ENCODE measurements around the gene ASB16.
A peak's percentile ranks its signal among the peaks of the same experiment; 100 is the strongest.

Gene ASB16

GRCh38 chr17:44188576-44189403 is 18.3 kb downstream of the ASB16 start:
- H3K4me1 Mint-ChIP-seq (ENCODE audit: low read depth), result peaks cover 25% of the 10 kb centered on the region
- no peak for DNase-seq (ENCODE audit: low spot score)
- H3K4me3 Mint-ChIP-seq, result peak overlapping the region; percentile 99
- H3K9me3 Mint-ChIP-seq, result no peaks in the 10 kb centered on the region
- H3K27me3 Mint-ChIP-seq (ENCODE audit: low read depth), result no peaks in the 10 kb centered on the region
- peak overlapping the region; percentile 26 for H3K27ac Mint-ChIP-seq
- peaks cover 24% of the 10 kb centered on the region for H3K36me3 Mint-ChIP-seq (ENCODE audit: low read depth)

DNA sequence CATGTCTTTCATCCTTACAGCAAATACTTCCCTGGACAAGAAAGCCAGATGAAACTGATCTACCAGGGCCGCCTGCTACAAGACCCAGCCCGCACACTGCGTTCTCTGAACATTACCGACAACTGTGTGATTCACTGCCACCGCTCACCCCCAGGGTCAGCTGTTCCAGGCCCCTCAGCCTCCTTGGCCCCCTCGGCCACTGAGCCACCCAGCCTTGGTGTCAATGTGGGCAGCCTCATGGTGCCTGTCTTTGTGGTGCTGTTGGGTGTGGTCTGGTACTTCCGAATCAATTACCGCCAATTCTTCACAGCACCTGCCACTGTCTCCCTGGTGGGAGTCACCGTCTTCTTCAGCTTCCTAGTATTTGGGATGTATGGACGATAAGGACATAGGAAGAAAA is 20.0 kb downstream of the ASB16 start:
- peak overlapping the region; percentile 75 for H3K27ac Mint-ChIP-seq
- H3K9me3 Mint-ChIP-seq, result no peaks in the 10 kb centered on the region
- DNase-seq (ENCODE audit: low spot score), result no peak
- H3K36me3 Mint-ChIP-seq (ENCODE audit: low read depth), result peaks cover 37% of the 10 kb centered on the region
- H3K4me3 Mint-ChIP-seq, result peak overlapping the region; percentile 12
- no peaks in the 10 kb centered on the region for H3K27me3 Mint-ChIP-seq (ENCODE audit: low read depth)
- H3K4me1 Mint-ChIP-seq (ENCODE audit: low read depth), result peaks cover 18% of the 10 kb centered on the region

DNA sequence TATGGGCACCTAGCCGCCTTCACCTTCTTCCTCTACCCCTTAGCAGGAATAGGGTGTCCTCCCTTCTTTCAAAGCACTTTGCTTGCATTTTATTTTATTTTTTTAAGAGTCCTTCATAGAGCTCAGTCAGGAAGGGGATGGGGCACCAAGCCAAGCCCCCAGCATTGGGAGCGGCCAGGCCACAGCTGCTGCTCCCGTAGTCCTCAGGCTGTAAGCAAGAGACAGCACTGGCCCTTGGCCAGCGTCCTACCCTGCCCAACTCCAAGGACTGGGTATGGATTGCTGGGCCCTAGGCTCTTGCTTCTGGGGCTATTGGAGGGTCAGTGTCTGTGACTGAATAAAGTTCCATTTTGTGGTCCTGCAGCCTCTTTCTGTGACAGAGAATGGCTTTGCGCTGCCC is 20.9 kb downstream of the ASB16 start:
- DNase-seq (ENCODE audit: low spot score), result no peak
- Mint-ChIP-seq H3K27me3 (ENCODE audit: low read depth) (no peaks in the 10 kb centered on the region), H3K4me3 (no peak overlapping the region), H3K4me1 (ENCODE audit: low read depth) (peaks cover 15% of the 10 kb centered on the region), H3K9me3 (no peaks in the 10 kb centered on the region), H3K27ac (no peak overlapping the region), H3K36me3 (ENCODE audit: low read depth) (peaks cover 42% of the 10 kb centered on the region)

GRCh38 chr17:44191941-44192496 is 21.5 kb downstream of the ASB16 start:
- Mint-ChIP-seq H3K9me3 (no peaks in the 10 kb centered on the region), H3K4me1 (ENCODE audit: low read depth) (peaks cover 15% of the 10 kb centered on the region), H3K4me3 (no peak overlapping the region), H3K27ac (no peak overlapping the region), H3K36me3 (ENCODE audit: low read depth) (peaks cover 45% of the 10 kb centered on the region), H3K27me3 (ENCODE audit: low read depth) (no peaks in the 10 kb centered on the region)
- no peak for DNase-seq (ENCODE audit: low spot score)

GRCh38 chr17:44192750-44193149 is 22.2 kb downstream of the ASB16 start:
- DNase-seq (ENCODE audit: low spot score), result no peak
- Mint-ChIP-seq H3K36me3 (ENCODE audit: low read depth) (peaks cover 50% of the 10 kb centered on the region), H3K9me3 (no peaks in the 10 kb centered on the region), H3K4me1 (ENCODE audit: low read depth) (peaks cover 18% of the 10 kb centered on the region), H3K27me3 (ENCODE audit: low read depth) (no peaks in the 10 kb centered on the region), H3K27ac (no peak overlapping the region), H3K4me3 (no peak overlapping the region)

GRCh38 chr17:44193326-44194084 is 23.0 kb downstream of the ASB16 start:
- Mint-ChIP-seq H3K9me3 (no peaks in the 10 kb centered on the region), H3K36me3 (ENCODE audit: low read depth) (peaks cover 57% of the 10 kb centered on the region), H3K27me3 (ENCODE audit: low read depth) (no peaks in the 10 kb centered on the region), H3K27ac (no peak overlapping the region), H3K4me3 (no peak overlapping the region), H3K4me1 (ENCODE audit: low read depth) (peaks cover 16% of the 10 kb centered on the region)
- DNase-seq (ENCODE audit: low spot score), result no peak

DNA sequence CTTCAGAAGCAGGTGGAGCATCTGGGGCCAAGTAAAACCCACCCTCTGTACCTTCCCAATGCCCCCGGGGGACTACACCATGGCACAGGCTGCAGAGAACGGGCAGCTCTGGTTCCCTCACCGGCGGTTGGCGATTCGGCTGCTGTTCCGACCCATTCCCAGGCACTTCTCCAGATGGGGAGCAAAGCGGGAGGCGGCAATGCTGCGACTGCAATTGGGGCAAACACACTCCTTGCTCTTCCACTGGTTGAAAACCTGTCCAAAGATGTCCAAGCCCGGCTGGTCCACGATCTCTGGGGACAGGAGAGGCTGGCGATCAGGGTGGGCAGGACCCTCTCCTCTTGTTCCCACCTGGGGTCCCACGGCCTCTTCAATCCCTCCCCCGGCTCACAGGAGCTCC is 26.6 kb downstream of the ASB16 start:
- Mint-ChIP-seq H3K27ac (no peak overlapping the region), H3K4me1 (ENCODE audit: low read depth) (peaks cover 19% of the 10 kb centered on the region), H3K36me3 (ENCODE audit: low read depth) (peaks cover 39% of the 10 kb centered on the region), H3K9me3 (no peaks in the 10 kb centered on the region), H3K4me3 (peak overlapping the region; percentile 94), H3K27me3 (ENCODE audit: low read depth) (no peaks in the 10 kb centered on the region)
- no peak for DNase-seq (ENCODE audit: low spot score)

DNA sequence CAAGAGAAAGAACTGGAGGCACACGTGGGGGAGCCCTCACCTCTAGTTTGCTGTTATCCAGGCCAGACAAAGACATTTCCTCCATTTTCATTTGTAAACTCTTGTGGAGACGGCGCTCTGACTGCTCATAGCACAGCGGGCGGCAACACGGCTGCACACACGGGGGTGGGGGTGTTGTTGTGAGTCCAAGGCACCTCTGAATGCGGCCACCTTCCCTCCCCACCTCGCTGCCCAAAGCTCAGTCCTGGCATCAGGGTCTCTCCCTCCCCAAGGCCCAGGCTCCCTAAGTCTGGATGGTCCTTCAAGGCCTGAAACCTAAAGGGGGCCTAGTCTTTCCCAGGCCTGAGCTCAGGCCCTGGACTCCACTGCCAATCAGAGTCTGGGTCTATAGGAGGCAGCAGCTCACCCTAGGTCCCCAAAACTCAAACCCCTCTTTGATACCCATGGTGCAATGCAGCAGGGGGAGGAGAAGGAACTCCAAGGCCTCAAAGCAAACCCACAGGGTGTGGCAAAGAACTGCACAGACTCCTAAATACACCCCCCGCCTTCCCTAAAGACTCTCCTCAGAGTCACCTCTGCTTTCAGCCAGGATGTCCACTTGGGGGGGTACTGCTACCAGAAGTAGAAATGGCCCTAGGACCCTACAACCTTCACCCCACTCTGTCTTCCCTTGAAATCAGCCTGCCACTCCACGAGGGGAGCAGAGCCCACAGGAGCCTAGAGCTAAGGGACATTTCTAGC is 27.6 kb downstream of the ASB16 start:
- DNase-seq (ENCODE audit: low spot score), result peak; percentile 42
- Mint-ChIP-seq H3K36me3 (ENCODE audit: low read depth) (peaks cover 39% of the 10 kb centered on the region), H3K27me3 (ENCODE audit: low read depth) (no peaks in the 10 kb centered on the region), H3K27ac (peak overlapping the region; percentile 95), H3K4me1 (ENCODE audit: low read depth) (peaks cover 24% of the 10 kb centered on the region), H3K9me3 (no peaks in the 10 kb centered on the region), H3K4me3 (peak overlapping the region; percentile 94)

- Mint-ChIP-seq H3K9me3 (no peaks in the 10 kb centered on the region), H3K36me3 (ENCODE audit: low read depth) (peaks cover 39% of the 10 kb centered on the region), H3K4me3 (peak overlapping the region; percentile 94), H3K4me1 (ENCODE audit: low read depth) (peaks cover 32% of the 10 kb centered on the region), H3K27me3 (ENCODE audit: low read depth) (no peaks in the 10 kb centered on the region), H3K27ac (peak overlapping the region; percentile 95)
- DNase-seq (ENCODE audit: low spot score), result peak; percentile 56
These were observed 28.4 kb downstream of the ASB16 start for GRCh38 chr17:44198721-44199552.

DNA sequence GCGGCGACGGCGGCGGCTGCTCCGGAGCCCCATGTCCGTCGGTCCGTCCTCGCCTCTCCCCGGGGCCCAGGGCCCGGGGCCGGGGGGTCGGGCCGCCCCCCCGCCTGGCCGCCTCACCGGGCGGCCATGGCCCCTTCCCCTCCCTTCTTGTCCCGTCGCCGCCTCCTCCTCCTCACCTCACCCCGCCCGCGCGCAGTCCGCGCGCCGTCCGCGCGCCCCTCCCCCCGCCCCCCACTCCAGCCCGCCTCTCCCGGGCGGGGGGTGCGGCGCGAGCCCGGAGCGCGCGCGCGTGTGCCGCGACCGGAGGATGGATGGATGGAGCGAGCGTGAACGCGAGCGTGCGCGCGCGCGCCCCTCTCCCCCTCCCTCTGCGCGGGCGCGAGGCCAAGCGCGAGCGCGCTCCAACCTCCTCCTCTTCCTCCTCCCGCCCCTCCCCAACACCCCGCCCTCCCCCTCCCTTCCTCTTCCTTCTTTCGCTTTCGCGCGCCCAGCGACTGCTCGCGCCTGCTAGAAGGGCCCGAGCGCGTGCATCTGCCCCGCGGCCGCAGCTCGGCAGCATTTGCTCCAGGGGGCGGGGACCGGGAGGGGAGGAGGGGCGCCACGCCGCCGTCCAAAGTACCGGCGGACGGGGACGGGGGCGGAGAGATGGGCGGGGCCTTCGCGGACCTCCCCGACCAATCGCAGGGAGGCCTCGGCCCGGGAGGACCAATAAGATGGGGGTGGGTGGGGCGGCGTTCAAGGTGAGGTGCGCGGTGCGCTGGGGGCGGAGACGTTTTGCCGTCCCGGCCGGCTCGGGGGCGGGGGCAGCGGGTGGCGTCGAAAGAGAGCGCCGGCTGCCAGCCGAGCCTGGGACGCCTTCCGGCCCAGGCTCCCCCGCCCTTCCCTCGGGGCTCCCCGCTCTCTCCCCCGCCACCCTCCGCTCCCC is 29.3 kb downstream of the ASB16 start, which contains the start of gene ATXN7L3:
Gene ATXN7L3, minus strand, starts transcription at position 332 of the 925 bp plus-strand sequence. CDS start 1,814 bp downstream, outside the sequence.
- peak within 1 kb of the TSS; percentile 94 for H3K4me3 Mint-ChIP-seq
- peak within 1 kb of the TSS; percentile 95 for H3K27ac Mint-ChIP-seq
- no peaks in the 10 kb centered on the region for H3K27me3 Mint-ChIP-seq (ENCODE audit: low read depth)
- H3K4me1 Mint-ChIP-seq (ENCODE audit: low read depth), result peaks cover 37% of the 10 kb centered on the region
- no peaks in the 10 kb centered on the region for H3K9me3 Mint-ChIP-seq
- DNase-seq (ENCODE audit: low spot score), result peak; percentile 96
- peaks cover 32% of the 10 kb centered on the region for H3K36me3 Mint-ChIP-seq (ENCODE audit: low read depth)

DNA sequence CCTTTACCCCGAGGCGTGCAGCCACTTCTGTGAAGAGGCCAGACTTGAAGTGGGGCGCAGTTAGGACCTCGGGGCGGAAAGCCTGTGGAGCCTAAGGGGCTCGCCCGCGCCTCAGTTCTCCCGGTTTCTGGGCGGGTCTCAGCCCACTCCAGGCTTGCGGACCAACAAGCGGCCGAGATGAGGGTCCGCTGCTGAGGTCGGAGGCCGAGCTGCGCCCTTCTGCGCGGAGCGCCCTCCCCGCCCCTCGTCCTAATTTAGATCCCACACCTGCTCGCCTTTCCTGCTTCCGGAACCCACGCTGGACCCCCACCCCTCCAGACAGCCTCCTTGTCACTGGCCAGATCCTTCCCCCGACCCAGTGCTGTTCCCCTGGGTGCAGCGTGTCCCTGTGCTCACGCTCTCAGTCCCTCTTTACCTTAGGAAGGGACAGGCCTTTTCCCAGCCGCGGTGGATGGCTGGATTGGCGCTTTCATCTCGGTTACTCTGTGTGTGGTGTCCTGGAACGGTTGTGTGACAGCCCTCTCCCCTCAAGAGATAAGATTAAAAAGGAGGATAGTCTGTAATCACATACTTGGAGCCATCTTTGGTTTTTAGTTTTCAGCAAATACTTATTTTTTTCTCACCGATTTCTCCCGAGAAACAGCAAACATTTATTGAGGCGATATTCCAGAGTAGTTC is 30.1 kb downstream of the ASB16 start:
- peak overlapping the region; percentile 85 for H3K4me3 Mint-ChIP-seq
- peaks cover 24% of the 10 kb centered on the region for H3K36me3 Mint-ChIP-seq (ENCODE audit: low read depth)
- no peaks in the 10 kb centered on the region for H3K9me3 Mint-ChIP-seq
- no peak for DNase-seq (ENCODE audit: low spot score)
- H3K27ac Mint-ChIP-seq, result peak overlapping the region; percentile 89
- H3K27me3 Mint-ChIP-seq (ENCODE audit: low read depth), result no peaks in the 10 kb centered on the region
- H3K4me1 Mint-ChIP-seq (ENCODE audit: low read depth), result peaks cover 37% of the 10 kb centered on the region

DNA sequence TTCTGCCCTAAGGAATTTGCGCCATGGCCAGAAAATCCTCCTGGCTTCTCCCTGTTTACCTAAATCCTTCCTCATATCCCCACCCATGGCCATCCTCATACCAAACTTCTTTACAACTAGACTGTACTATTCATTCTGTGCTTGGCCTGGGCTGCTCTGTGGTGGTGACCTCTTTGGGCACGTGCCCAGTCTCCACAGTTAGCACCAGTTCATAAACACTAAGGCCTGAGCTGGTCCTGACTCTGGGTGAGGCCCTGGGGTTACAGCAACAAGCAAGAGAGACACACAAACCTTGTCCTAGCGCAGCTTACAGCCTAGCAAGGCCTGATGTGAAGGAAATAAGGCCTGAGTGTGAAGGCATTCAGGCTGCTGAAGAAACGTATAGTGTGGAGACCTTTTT is 32.3 kb downstream of the ASB16 start:
- peak overlapping the region; percentile 34 for H3K27ac Mint-ChIP-seq
- H3K4me3 Mint-ChIP-seq, result no peak overlapping the region
- no peak for DNase-seq (ENCODE audit: low spot score)
- peaks cover 31% of the 10 kb centered on the region for H3K4me1 Mint-ChIP-seq (ENCODE audit: low read depth)
- peaks cover 26% of the 10 kb centered on the region for H3K36me3 Mint-ChIP-seq (ENCODE audit: low read depth)
- no peaks in the 10 kb centered on the region for H3K9me3 Mint-ChIP-seq
- no peaks in the 10 kb centered on the region for H3K27me3 Mint-ChIP-seq (ENCODE audit: low read depth)

Data from T-helper 2 cell treated with Interferon-gamma antibody and Interleukin-4, amounts not matched to agents 5 μg/mL and 100 μg/mL, for 36 hours (primary cell).